Stimulated activated CD4-positive, alpha-beta T cell treated with anti-CD3 and anti-CD28 coated beads, TNF-alpha, amount 100 ng/mL, for 48 hours (primary cell): ENCODE measurements around the gene SPC24.
"Not testable (repeated sequence)": the region's sequence is repeated elsewhere in the genome, so short reads cannot be mapped to it uniquely, and the experiment has no call there.

Experiments
- DNase-seq, 3 donors: peaks; one replicate each; pipeline ENCODE4 v3.0.0-alpha.2; 2020; ENCODE audit warnings: low read depth in 3 of 3

SPC24 gene

GRCh38 chr19:11164879-11165406 is 9.4 kb upstream of the SPC24 start:
- no peak for DNase-seq

GRCh38 chr19:11164296-11164695 is 8.7 kb upstream of the SPC24 start:
- no peak for DNase-seq

GRCh38 chr19:11160440-11160768 is 4.8 kb upstream of the SPC24 start:
- not testable (repeated sequence) for DNase-seq

- DNase-seq: no peak
Observed at GRCh38 chr19:11159598-11160439, 4.2 kb upstream of the SPC24 start.

GRCh38 chr19:11154683-11155047 is 917 bp downstream of the SPC24 start:
- DNase-seq: no peak

GRCh38 chr19:11152318-11153062 is 3.1 kb downstream of the SPC24 start:
- no peak for DNase-seq

GRCh38 chr19:11151181-11151580 is 4.4 kb downstream of the SPC24 start:
- DNase-seq: no peak

- DNase-seq: no peak
Observed at GRCh38 chr19:11148001-11148400, 7.6 kb downstream of the SPC24 start.

- DNase-seq: no peak
Observed at GRCh38 chr19:11145536-11145924, 10.1 kb downstream of the SPC24 start.

- DNase-seq: no peak
Observed at GRCh38 chr19:11142528-11143171, 12.9 kb downstream of the SPC24 start.

- DNase-seq: no peak
Observed at GRCh38 chr19:11141937-11142527, 13.6 kb downstream of the SPC24 start.

- DNase-seq: no peak
Observed at GRCh38 chr19:11140896-11141295, 14.7 kb downstream of the SPC24 start.

GRCh38 chr19:11140023-11140538 is 15.5 kb downstream of the SPC24 start:
- not testable (repeated sequence) for DNase-seq

GRCh38 chr19:11138601-11139300 is 16.8 kb downstream of the SPC24 start:
- no peak for DNase-seq

GRCh38 chr19:11137542-11138384 is 17.8 kb downstream of the SPC24 start:
- peak in 2 of 3 donors; percentile 16 to 36 for DNase-seq

- no peak for DNase-seq
Observed at GRCh38 chr19:11136400-11137101, 19.0 kb downstream of the SPC24 start.

GRCh38 chr19:11131471-11131870 is 24.1 kb downstream of the SPC24 start:
- no peak for DNase-seq

GRCh38 chr19:11130824-11131455 is 24.6 kb downstream of the SPC24 start:
- DNase-seq: peak; percentile 43 to 57 (median 57)

- DNase-seq: no peak
Observed at GRCh38 chr19:11127905-11128304, 27.7 kb downstream of the SPC24 start.
